Measurements from ENCODE around the gene MEG3. TPM values are rescaled to one million over a fixed set of nuclear protein-coding genes. Genes with fewer than 3 reads are reported as not detected.

Gene MEG3
- total RNA-seq, 4 donors from 2014 or later, result 8.2 to 18.2 (median 10.0) TPM

DNA sequence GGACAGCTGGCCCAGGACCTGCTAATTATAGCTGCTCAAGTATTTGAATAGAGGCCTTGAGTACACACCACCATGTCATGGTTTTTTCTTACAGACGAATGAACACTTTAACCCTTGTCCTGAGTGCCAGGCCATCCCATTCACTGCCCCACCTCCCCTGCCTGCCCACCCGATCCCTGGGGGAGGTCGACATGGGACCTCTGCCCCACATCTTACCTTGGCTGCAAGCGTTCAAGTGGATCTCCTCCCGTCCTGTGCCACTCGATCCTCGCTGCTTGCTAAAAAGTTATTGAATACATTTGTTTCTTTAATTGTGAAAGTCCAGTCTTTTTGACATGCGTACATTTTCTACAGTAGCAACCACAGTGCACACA, 67.3 kb downstream of the MEG3 start:
- DNase-seq (ENCODE audit: low spot score in 2 of 2), result peak in 1 of 2 donors; percentile 59
- intact Hi-C loops (cut with DNase I; ENCODE audit: low total_unique reads), result no loop called here
- 83 to 90% methylated on average over 8 of the region's 8 CpGs for WGBS, 2 donors
- no peak overlapping the region for H3K4me3 ChIP-seq (ENCODE audit: low read depth, poor library complexity, severe bottlenecking)
- TF ChIP-seq POLR2A (IDR thresholded peaks at IDR 0.05) (no peak), CTCF (IDR thresholded peaks at IDR 0.05) (no peak)

DNA sequence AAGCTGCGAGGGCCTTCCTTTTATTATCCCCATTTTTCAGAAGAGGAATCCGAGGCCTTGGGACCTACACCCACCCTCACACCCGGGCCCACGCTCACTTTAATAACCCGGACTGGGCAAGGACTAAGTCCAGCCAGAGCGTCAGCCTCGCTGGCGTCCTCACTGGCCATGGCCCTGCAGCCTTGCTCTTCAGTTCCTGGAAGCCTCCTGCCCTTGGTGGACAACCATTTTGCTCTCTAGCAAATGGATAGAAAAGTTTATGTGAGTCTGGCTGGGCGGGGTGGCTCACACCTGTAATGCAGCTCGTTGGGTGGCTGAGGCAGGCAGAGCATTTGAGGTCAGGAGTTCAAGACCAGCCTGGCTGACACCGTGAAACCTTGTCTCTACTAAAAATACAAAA, 67.8 kb downstream of the MEG3 start:
- intact Hi-C loops (cut with DNase I; ENCODE audit: low total_unique reads), result no loop called here
- 84 to 91% methylated on average over 11 of the region's 11 CpGs for WGBS, 2 donors
- TF ChIP-seq POLR2A (IDR thresholded peaks at IDR 0.05) (no peak), CTCF (IDR thresholded peaks at IDR 0.05) (no peak)
- DNase-seq (ENCODE audit: low spot score in 2 of 2), result peak in 1 of 2 donors; percentile 64
- H3K4me3 ChIP-seq (ENCODE audit: low read depth, poor library complexity, severe bottlenecking), result no peak overlapping the region

- peak in 1 of 2 donors; percentile 68 for DNase-seq (ENCODE audit: low spot score in 2 of 2)
Measured at GRCh38 chr14:100894416-100894815, 68.5 kb downstream of the MEG3 start.

DNA sequence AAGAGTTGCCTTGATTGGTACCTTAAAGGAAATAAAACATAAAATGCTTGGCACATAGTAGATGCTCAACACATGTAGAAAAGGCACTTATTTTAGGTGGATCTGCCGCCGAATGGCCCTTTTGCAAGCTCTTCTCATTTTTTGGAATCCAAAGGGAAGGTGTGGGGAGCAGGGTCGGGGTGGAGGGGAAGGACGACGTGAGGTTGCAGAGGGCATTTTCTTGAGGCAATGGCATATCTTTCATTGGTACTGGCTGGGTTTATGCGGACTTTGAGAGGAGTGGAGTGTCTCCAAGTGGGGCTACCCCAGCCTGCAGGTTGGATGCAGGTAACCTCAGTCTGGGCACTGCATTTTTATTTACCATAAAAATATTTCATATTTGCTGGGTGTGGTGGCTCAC, 69.5 kb downstream of the MEG3 start:
- DNase-seq (ENCODE audit: low spot score in 2 of 2), result peak in 1 of 2 donors; percentile 36
- intact Hi-C loops (cut with DNase I; ENCODE audit: low total_unique reads), result no loop called here
- H3K4me3 ChIP-seq (ENCODE audit: low read depth, poor library complexity, severe bottlenecking), result no peak overlapping the region
- no peak for TF ChIP-seq POLR2A (IDR thresholded peaks at IDR 0.05)
- no peak for TF ChIP-seq CTCF (IDR thresholded peaks at IDR 0.05)
- 88 to 89% methylated on average over 6 of the region's 6 CpGs for WGBS, 2 donors

More at GRCh38 chr14:100894416-100894815, 68.5 kb downstream of the MEG3 start:
- no peak for TF ChIP-seq CTCF (IDR thresholded peaks at IDR 0.05)
- no peak for TF ChIP-seq POLR2A (IDR thresholded peaks at IDR 0.05)
- H3K4me3 ChIP-seq (ENCODE audit: low read depth, poor library complexity, severe bottlenecking), result no peak overlapping the region
- WGBS, 2 donors, result 87 to 88% methylated on average over 6 of the region's 6 CpGs
- intact Hi-C loops (cut with DNase I; ENCODE audit: low total_unique reads), result no loop called here

- TF ChIP-seq CTCF (IDR thresholded peaks at IDR 0.05) (no peak), POLR2A (IDR thresholded peaks at IDR 0.05) (no peak)
- H3K4me3 ChIP-seq (ENCODE audit: low read depth, poor library complexity, severe bottlenecking), result no peak overlapping the region
- intact Hi-C loops (cut with DNase I; ENCODE audit: low total_unique reads), result no loop called here
- 74 to 83% methylated on average over 22 of the region's 22 CpGs for WGBS, 2 donors
- peak in 1 of 2 donors; percentile 40 for DNase-seq (ENCODE audit: low spot score in 2 of 2)
Measured at GRCh38 chr14:100896369-100897060, 70.6 kb downstream of the MEG3 start.

GRCh38 chr14:100898465-100898864, 72.5 kb downstream of the MEG3 start:
- TF ChIP-seq POLR2A (IDR thresholded peaks at IDR 0.05) (no peak), CTCF (IDR thresholded peaks at IDR 0.05) (no peak)
- intact Hi-C loops (cut with DNase I; ENCODE audit: low total_unique reads), result no loop called here
- 63% methylated on average over 11 of the region's 11 CpGs for WGBS, 2 donors
- DNase-seq (ENCODE audit: low spot score in 2 of 2), result peak; percentile 6 to 67
- no peak overlapping the region for H3K4me3 ChIP-seq (ENCODE audit: low read depth, poor library complexity, severe bottlenecking)

Measured in lower leg skin (tissue), 4 donors.